MCF 10A (cell line): ENCODE measurements around the gene L3MBTL1. TPM values are rescaled to one million over a fixed set of nuclear protein-coding genes. Genes with fewer than 3 reads are reported as not detected.

ENCODE experiments used
- BruUV-seq: library from RNA; stranded (reverse); fragments of 400-500 nt; replicated peaks from 2 replicates; lab custom pipeline; 2021; lab: Mats Ljungman, UMichigan
- CTCF ChIA-PET: fragments of 300-600 bp; sonication (Branson Sonifier 250); formaldehyde crosslinking; extraction: SDS; loops from one replicate; lab custom pipeline; 2021; ENCODE audit warnings: antibody characterized with exemption, inconsistent platforms; lab: Yijun Ruan, JAX
- POLR2A ChIA-PET: fragments of 300-600, 350-650 bp; sonication (Branson Sonifier 250); formaldehyde crosslinking; extraction: SDS; loops from one replicate; lab custom pipeline; 2020; ENCODE audit warnings: antibody characterized with exemption, inconsistent platforms; lab: Yijun Ruan, JAX
- DNase-seq: peaks from one replicate; pipeline ENCODE4 v3.0.0-alpha.2; 2018; ENCODE audit not compliant: unreplicated experiment
- H3K27ac Mint-ChIP-seq: one replicate; pipeline ENCODE4 v1.8.0; 2022; ENCODE audit warnings: mild to moderate bottlenecking, low read depth, mixed read lengths; ENCODE audit not compliant: unreplicated experiment
- H3K27me3 Mint-ChIP-seq: one replicate; pipeline ENCODE4 v1.8.0; 2022; ENCODE audit warnings: mixed read lengths; ENCODE audit not compliant: insufficient read depth, unreplicated experiment
- H3K36me3 Mint-ChIP-seq: one replicate; pipeline ENCODE4 v1.8.0; 2022; ENCODE audit warnings: mild to moderate bottlenecking, moderate library complexity, mixed read lengths; ENCODE audit not compliant: insufficient read depth, unreplicated experiment
- H3K4me1 Mint-ChIP-seq: one replicate; pipeline ENCODE4 v1.8.0; 2022; ENCODE audit warnings: mixed read lengths; ENCODE audit not compliant: insufficient read depth, unreplicated experiment
- H3K4me3 Mint-ChIP-seq: one replicate; pipeline ENCODE4 v1.8.0; 2022; ENCODE audit warnings: mild to moderate bottlenecking, moderate library complexity, mixed read lengths; ENCODE audit not compliant: unreplicated experiment
- H3K9me3 Mint-ChIP-seq: one replicate; pipeline ENCODE4 v1.8.0; 2022; ENCODE audit warnings: mixed read lengths; ENCODE audit not compliant: unreplicated experiment
- CTCF ChIP-seq: fragments of 200-600 bp; IDR thresholded peaks from one replicate; pipeline ENCODE4 v1.8.0; 2022; ENCODE audit warnings: antibody characterized with exemption, mild to moderate bottlenecking; ENCODE audit not compliant: unreplicated experiment
- intact Hi-C: fragments of 100-400 bp; cut with micrococcal nuclease; formaldehyde crosslinking; loops from 2 replicates; pipeline ENCODE4 v1.14.1; 2022
- total RNA-seq: library from RNA; stranded (reverse); gene quantifications from 2 replicates; pipeline ENCODE4 v1.2.3, GENCODE V29; 2022

The L3MBTL1 gene
- total RNA-seq, 1 experiment from 2014 or later: 10.5 TPM

DNA sequence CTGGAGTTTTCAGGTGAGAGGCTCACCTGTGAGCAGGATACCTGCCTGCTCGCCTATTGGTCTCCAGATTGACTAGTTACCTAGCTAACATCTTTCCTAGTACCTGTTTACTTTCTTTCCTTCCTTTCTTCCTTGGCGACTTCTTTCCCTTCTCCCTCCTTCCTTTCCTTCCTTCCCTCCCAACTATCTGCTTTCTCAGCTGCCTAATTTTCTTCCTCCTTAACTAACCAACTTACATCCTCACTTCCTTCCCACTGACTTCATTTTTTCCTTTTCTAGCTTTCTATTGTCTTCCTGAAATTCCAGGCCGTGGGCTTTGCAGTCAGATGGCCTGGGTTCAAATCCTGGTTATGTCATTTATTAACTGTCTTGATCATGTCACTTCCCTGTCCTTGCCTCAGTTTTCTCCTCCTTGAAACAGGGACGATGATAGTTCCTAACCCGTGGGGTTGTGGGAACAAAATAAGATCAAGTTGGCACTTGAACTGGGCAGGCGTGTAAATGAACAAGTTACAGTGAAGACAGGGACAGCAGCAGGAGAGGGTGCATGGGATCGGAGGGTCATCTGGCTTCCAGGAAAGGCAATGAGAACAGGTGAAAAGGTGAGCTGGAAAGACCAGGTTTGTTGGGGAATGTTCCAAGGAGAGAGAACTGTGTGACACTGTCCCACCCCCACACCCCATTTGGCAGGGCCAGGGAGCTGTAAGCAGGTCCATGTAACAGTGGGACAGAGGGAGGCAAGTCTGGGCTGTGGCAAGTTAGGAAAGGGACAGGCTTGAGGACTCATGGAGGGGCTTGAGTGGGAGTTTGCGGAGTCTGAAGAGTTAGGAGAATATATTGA is 51.9 kb downstream of the L3MBTL1 start:
- TF ChIP-seq CTCF: no peak
- H3K4me3 Mint-ChIP-seq: no peak overlapping the region
- no peak for DNase-seq
- H3K4me1 Mint-ChIP-seq: no peaks in the 10 kb centered on the region
- POLR2A ChIA-PET: interaction anchor here (0.7 kb wide), 1 partner anchor 27 kb away, joined by 3 read pairs; no protein-coding TSS in a partner anchor
- no peaks in the 10 kb centered on the region for H3K36me3 Mint-ChIP-seq
- no TSS peak for BruUV-seq
- intact Hi-C loops: no loop called here
- CTCF ChIA-PET: interaction anchor here (0.8 to 3.7 kb wide), 4 partner anchors 21 to 116 kb away, joined by 3 to 12 read pairs (median 4); no protein-coding TSS in a partner anchor
- H3K27ac Mint-ChIP-seq: no peak overlapping the region
- no peaks in the 10 kb centered on the region for H3K9me3 Mint-ChIP-seq
- no peaks in the 10 kb centered on the region for H3K27me3 Mint-ChIP-seq

DNA sequence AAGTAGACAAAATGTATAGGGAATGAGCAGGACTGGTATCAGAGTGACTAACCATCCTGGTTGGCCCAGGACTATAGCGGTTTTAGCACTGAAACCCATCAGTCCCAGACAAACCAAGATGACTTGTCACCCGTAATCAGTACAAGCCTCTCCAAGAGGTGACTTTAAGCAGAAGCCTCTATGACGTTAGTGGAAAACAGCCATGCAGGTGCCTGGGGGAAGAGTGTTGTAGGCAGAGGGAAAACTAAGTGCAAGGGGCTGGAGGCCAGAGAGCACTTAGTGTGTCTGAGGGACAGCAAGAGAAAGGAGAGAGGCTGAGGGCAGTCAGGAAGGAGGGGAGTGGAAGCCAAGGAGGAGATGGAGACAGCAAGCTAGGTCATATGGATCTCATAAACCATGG is 53.5 kb downstream of the L3MBTL1 start:
- no peak overlapping the region for H3K4me3 Mint-ChIP-seq
- H3K27me3 Mint-ChIP-seq: no peaks in the 10 kb centered on the region
- POLR2A ChIA-PET: no interaction called here
- H3K27ac Mint-ChIP-seq: no peak overlapping the region
- no peaks in the 10 kb centered on the region for H3K9me3 Mint-ChIP-seq
- BruUV-seq: no TSS peak
- TF ChIP-seq CTCF: no peak
- H3K4me1 Mint-ChIP-seq: no peaks in the 10 kb centered on the region
- no peak for DNase-seq
- CTCF ChIA-PET: interaction anchor here (0.6 to 3.7 kb wide), 2 partner anchors 22 to 1194 kb away, joined by 3 to 12 read pairs; no protein-coding TSS in a partner anchor
- intact Hi-C loops: no loop called here
- H3K36me3 Mint-ChIP-seq: no peaks in the 10 kb centered on the region

GRCh38 chr20:43563429-43563828 is 55.9 kb downstream of the L3MBTL1 start:
- intact Hi-C loops: no loop called here
- H3K27ac Mint-ChIP-seq: no peak overlapping the region

More at GRCh38 chr20:43563429-43563828, 55.9 kb downstream of the L3MBTL1 start:
- ChIA-PET POLR2A (interaction anchor here (1.3 kb wide), 1 partner anchor 13 kb away, joined by 5 read pairs; no protein-coding TSS in a partner anchor), CTCF (interaction anchor here (1.2 kb wide), 1 partner anchor 25 kb away, joined by 4 read pairs; no protein-coding TSS in a partner anchor)
- TF ChIP-seq CTCF: no peak
- H3K4me3 Mint-ChIP-seq: no peak overlapping the region
- H3K36me3 Mint-ChIP-seq: peaks cover 6% of the 10 kb centered on the region
- no TSS peak for BruUV-seq
- no peaks in the 10 kb centered on the region for H3K9me3 Mint-ChIP-seq
- no peaks in the 10 kb centered on the region for H3K27me3 Mint-ChIP-seq
- no peak for DNase-seq
- no peaks in the 10 kb centered on the region for H3K4me1 Mint-ChIP-seq
